ENCODE measurements around the gene RNF186.

DNA sequence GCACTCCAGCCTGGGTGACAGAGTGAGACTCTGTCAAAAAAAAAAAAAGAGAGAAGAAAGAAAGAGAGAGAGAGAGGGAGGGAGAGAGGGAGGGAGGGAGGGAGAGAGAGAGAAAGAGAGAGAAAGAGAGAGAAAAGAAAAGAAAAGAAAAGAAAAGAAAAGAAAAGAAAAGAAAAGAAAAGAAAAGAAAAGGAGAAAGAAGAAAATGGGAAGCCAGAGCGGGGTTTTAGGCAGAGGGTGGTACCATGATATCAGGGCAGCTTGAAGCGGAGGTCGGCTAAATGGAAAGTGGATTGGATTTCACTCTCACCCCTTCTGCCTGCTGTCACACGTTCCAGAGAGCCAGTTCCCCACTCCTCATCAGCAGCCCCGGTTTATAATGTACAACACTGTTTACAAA lies 17.3 kb downstream of the RNF186 start:
- TF ChIP-seq POLR2A (IDR thresholded peaks at IDR 0.05) = no peak
- TF ChIP-seq, protein P1, sequence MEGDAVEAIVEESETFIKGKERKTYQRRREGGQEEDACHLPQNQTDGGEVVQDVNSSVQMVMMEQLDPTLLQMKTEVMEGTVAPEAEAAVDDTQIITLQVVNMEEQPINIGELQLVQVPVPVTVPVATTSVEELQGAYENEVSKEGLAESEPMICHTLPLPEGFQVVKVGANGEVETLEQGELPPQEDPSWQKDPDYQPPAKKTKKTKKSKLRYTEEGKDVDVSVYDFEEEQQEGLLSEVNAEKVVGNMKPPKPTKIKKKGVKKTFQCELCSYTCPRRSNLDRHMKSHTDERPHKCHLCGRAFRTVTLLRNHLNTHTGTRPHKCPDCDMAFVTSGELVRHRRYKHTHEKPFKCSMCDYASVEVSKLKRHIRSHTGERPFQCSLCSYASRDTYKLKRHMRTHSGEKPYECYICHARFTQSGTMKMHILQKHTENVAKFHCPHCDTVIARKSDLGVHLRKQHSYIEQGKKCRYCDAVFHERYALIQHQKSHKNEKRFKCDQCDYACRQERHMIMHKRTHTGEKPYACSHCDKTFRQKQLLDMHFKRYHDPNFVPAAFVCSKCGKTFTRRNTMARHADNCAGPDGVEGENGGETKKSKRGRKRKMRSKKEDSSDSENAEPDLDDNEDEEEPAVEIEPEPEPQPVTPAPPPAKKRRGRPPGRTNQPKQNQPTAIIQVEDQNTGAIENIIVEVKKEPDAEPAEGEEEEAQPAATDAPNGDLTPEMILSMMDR (IDR thresholded peaks at IDR 0.05) = no peak

Data from Peyer's patch (tissue), 4 donors.